Measurements from ENCODE around the gene TNK1. TPM values are rescaled to one million over a fixed set of nuclear protein-coding genes. Genes with fewer than 3 reads are reported as not detected.

The TNK1 gene
- total and polyA plus RNA-seq, 9 of the 15 experiments (the other 6 are each of a cell fraction or from before 2014, with no cell fraction given), result 0.28 to 5.2 (median 2.1) TPM

DNA sequence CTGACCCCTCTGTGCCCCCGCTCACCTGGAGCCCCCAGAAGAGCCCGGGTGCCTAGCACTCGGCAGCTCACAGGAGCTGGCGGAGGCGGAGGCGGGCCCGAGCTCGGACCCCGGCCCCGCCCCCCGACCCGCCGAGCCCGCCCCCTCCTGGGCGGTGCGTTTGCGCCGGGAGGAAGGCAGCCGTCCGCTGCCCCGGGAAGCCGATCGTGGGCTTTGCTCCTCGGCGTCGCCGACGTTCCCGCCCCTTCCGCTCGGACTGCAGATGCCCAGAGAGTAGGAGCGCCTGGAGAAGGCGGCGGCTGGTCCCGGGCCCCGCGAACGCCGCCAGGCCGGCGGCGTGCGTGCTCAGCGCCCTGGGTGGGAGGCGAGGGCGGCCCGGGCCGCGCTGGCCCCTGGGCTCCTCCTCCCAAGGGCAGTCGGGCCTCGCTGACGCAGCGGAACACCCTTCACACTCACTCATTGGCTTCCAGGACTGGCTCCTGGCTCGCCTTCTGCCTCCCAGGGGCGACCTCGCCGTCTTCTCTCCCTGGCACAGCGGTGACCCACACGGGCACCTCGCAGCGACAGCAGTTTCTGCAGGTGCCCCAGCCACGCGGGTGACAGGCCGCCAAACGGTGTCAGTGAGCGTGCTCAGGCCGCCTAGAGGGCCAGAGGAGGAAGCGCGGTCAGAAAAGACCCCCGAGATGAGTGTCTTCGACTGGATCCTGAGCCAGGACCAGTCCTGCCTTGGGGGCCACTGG lies 13.7 kb downstream of the TNK1 start, which contains the start of gene PLSCR3 (continued):
- TF ChIP-seq, protein P1, sequence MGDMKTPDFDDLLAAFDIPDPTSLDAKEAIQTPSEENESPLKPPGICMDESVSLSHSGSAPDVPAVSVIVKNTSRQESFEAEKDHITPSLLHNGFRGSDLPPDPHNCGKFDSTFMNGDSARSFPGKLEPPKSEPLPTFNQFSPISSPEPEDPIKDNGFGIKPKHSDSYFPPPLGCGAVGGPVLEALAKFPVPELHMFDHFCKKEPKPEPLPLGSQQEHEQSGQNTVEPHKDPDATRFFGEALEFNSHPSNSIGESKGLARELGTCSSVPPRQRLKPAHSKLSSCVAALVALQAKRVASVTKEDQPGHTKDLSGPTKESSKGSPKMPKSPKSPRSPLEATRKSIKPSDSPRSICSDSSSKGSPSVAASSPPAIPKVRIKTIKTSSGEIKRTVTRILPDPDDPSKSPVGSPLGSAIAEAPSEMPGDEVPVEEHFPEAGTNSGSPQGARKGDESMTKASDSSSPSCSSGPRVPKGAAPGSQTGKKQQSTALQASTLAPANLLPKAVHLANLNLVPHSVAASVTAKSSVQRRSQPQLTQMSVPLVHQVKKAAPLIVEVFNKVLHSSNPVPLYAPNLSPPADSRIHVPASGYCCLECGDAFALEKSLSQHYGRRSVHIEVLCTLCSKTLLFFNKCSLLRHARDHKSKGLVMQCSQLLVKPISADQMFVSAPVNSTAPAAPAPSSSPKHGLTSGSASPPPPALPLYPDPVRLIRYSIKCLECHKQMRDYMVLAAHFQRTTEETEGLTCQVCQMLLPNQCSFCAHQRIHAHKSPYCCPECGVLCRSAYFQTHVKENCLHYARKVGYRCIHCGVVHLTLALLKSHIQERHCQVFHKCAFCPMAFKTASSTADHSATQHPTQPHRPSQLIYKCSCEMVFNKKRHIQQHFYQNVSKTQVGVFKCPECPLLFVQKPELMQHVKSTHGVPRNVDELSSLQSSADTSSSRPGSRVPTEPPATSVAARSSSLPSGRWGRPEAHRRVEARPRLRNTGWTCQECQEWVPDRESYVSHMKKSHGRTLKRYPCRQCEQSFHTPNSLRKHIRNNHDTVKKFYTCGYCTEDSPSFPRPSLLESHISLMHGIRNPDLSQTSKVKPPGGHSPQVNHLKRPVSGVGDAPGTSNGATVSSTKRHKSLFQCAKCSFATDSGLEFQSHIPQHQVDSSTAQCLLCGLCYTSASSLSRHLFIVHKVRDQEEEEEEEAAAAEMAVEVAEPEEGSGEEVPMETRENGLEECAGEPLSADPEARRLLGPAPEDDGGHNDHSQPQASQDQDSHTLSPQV (IDR thresholded peaks at IDR 0.05), result peak; percentile 84
- peak; percentile 52; the same call in 1 of the 2 replicates for TF ChIP-seq FOXP1 (CRISPR knock-in tag; IDR thresholded peaks at IDR 0.05)
- TF ChIP-seq HDAC1 (IDR thresholded peaks at IDR 0.05), result peak in 1 of 2 experiments; percentile 69; a peak in 2 of 4 replicates
- no peak for TF ChIP-seq CEBPB (tag; IDR thresholded peaks at IDR 0.05)
- no peak for TF ChIP-seq JUNB (CRISPR knock-in tag; conservative IDR thresholded peaks at IDR 0.05)
- TF ChIP-seq, protein P2, sequence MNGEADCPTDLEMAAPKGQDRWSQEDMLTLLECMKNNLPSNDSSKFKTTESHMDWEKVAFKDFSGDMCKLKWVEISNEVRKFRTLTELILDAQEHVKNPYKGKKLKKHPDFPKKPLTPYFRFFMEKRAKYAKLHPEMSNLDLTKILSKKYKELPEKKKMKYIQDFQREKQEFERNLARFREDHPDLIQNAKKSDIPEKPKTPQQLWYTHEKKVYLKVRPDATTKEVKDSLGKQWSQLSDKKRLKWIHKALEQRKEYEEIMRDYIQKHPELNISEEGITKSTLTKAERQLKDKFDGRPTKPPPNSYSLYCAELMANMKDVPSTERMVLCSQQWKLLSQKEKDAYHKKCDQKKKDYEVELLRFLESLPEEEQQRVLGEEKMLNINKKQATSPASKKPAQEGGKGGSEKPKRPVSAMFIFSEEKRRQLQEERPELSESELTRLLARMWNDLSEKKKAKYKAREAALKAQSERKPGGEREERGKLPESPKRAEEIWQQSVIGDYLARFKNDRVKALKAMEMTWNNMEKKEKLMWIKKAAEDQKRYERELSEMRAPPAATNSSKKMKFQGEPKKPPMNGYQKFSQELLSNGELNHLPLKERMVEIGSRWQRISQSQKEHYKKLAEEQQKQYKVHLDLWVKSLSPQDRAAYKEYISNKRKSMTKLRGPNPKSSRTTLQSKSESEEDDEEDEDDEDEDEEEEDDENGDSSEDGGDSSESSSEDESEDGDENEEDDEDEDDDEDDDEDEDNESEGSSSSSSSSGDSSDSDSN (IDR thresholded peaks at IDR 0.05; ENCODE audit: borderline replicate concordance in 1 of 2, low read depth in 2 of 2, low read length in 2 of 2), result peak in 1 of 2 experiments; percentile 57; a peak in 2 of 4 replicates
- 0 out of 2 replicates have a peak, but pooled peaks have one; percentile 46 for TF ChIP-seq NR3C1 (CRISPR knock-in tag; IDR thresholded peaks at IDR 0.05)
- TF ChIP-seq, protein P3, sequence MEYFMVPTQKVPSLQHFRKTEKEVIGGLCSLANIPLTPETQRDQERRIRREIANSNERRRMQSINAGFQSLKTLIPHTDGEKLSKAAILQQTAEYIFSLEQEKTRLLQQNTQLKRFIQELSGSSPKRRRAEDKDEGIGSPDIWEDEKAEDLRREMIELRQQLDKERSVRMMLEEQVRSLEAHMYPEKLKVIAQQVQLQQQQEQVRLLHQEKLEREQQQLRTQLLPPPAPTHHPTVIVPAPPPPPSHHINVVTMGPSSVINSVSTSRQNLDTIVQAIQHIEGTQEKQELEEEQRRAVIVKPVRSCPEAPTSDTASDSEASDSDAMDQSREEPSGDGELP (CRISPR knock-in tag; IDR thresholded peaks at IDR 0.05; ENCODE audit: borderline replicate concordance), result peak; percentile 61; the same call in 1 of the 2 replicates
- TF ChIP-seq, protein P4, sequence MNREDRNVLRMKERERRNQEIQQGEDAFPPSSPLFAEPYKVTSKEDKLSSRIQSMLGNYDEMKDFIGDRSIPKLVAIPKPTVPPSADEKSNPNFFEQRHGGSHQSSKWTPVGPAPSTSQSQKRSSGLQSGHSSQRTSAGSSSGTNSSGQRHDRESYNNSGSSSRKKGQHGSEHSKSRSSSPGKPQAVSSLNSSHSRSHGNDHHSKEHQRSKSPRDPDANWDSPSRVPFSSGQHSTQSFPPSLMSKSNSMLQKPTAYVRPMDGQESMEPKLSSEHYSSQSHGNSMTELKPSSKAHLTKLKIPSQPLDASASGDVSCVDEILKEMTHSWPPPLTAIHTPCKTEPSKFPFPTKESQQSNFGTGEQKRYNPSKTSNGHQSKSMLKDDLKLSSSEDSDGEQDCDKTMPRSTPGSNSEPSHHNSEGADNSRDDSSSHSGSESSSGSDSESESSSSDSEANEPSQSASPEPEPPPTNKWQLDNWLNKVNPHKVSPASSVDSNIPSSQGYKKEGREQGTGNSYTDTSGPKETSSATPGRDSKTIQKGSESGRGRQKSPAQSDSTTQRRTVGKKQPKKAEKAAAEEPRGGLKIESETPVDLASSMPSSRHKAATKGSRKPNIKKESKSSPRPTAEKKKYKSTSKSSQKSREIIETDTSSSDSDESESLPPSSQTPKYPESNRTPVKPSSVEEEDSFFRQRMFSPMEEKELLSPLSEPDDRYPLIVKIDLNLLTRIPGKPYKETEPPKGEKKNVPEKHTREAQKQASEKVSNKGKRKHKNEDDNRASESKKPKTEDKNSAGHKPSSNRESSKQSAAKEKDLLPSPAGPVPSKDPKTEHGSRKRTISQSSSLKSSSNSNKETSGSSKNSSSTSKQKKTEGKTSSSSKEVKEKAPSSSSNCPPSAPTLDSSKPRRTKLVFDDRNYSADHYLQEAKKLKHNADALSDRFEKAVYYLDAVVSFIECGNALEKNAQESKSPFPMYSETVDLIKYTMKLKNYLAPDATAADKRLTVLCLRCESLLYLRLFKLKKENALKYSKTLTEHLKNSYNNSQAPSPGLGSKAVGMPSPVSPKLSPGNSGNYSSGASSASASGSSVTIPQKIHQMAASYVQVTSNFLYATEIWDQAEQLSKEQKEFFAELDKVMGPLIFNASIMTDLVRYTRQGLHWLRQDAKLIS (CRISPR knock-in tag; IDR thresholded peaks at IDR 0.05), result no peak
- no peak for TF ChIP-seq ZNF121 (CRISPR knock-in tag; conservative IDR thresholded peaks at IDR 0.05)
- peak in 1 of 2 experiments; percentile 38; a peak in 1 of 4 replicates for TF ChIP-seq SIN3A (IDR thresholded peaks at IDR 0.05; ENCODE audit: borderline replicate concordance in 2 of 2, control insufficient read depth in 1 of 2, low read depth in 2 of 2, low read length in 2 of 2)
- TF ChIP-seq GTF2E2 (tag; IDR thresholded peaks at IDR 0.05), result no peak
- peak; percentile 53 for TF ChIP-seq CCNT2 (IDR thresholded peaks at IDR 0.05; ENCODE audit: borderline replicate concordance, extremely low read depth, insufficient read length, low read depth, low read length)
- no peak for TF ChIP-seq ATF1 (CRISPR knock-in tag; IDR thresholded peaks at IDR 0.05)
- peak; percentile 50 for TF ChIP-seq ATF1 (tag; IDR thresholded peaks at IDR 0.05)
